NCI-H2227 (cell line): ENCODE results near the gene PLEKHA7.

Experiments used
- DNase-seq: peaks from one replicate; lab custom pipeline; 2025; ENCODE audit not compliant: unreplicated experiment; lab: John Stamatoyannopoulos, UW

The PLEKHA7 gene

GRCh38 chr11:16790486-16791190 lies 223.6 kb downstream of the PLEKHA7 start:
- DNase-seq, result no peak

- DNase-seq, result no peak
Observed at GRCh38 chr11:16789560-16790485, 224.4 kb downstream of the PLEKHA7 start.

GRCh38 chr11:16789063-16789420 lies 225.2 kb downstream of the PLEKHA7 start:
- DNase-seq, result no peak

GRCh38 chr11:16788141-16789062 lies 225.8 kb downstream of the PLEKHA7 start:
- DNase-seq, result peak; percentile 68

- DNase-seq, result no peak
Observed at GRCh38 chr11:16787035-16787742, 227.0 kb downstream of the PLEKHA7 start.

GRCh38 chr11:16786131-16786530 lies 228.1 kb downstream of the PLEKHA7 start:
- DNase-seq, result no peak

- peak; percentile 83 for DNase-seq
Observed at GRCh38 chr11:16785520-16786128, 228.6 kb downstream of the PLEKHA7 start.

- DNase-seq, result no peak
Observed at GRCh38 chr11:16784666-16785065, 229.5 kb downstream of the PLEKHA7 start.

- peak; percentile 38 for DNase-seq
Observed at GRCh38 chr11:16784097-16784496, 230.1 kb downstream of the PLEKHA7 start.

GRCh38 chr11:16783321-16783801 lies 230.9 kb downstream of the PLEKHA7 start:
- no peak for DNase-seq

GRCh38 chr11:16781936-16782919 lies 232.0 kb downstream of the PLEKHA7 start:
- no peak for DNase-seq

- no peak for DNase-seq
Observed at GRCh38 chr11:16780698-16781550, 233.3 kb downstream of the PLEKHA7 start.

GRCh38 chr11:16780146-16780545 lies 234.1 kb downstream of the PLEKHA7 start:
- DNase-seq, result no peak

GRCh38 chr11:16779436-16779835 lies 234.8 kb downstream of the PLEKHA7 start:
- no peak for DNase-seq

- DNase-seq, result no peak
Observed at GRCh38 chr11:16778876-16779275, 235.3 kb downstream of the PLEKHA7 start.

GRCh38 chr11:16778286-16778685 lies 235.9 kb downstream of the PLEKHA7 start:
- DNase-seq, result no peak

GRCh38 chr11:16777613-16777975 lies 236.6 kb downstream of the PLEKHA7 start:
- no peak for DNase-seq
